ENCODE data around the gene LILRA5. TPM values are rescaled to one million over a fixed set of nuclear protein-coding genes. Genes with fewer than 3 reads are reported as not detected.

The LILRA5 gene
- not detected in 2 replicates for total RNA-seq

GRCh38 chr19:54312436-54313377 is at the start of gene LILRA5:
TSS of gene LILRA5 (minus strand) at chr19:54313166. CDS start at chr19:54313019, 147 bp downstream.

GRCh38 chr19:54281007-54281728 is 31.8 kb downstream of the LILRA5 start, which contains the start of gene LILRB2:
TSS of gene LILRB2 (minus strand) at chr19:54281110. CDS start at chr19:54280496, 614 bp downstream.

DNA sequence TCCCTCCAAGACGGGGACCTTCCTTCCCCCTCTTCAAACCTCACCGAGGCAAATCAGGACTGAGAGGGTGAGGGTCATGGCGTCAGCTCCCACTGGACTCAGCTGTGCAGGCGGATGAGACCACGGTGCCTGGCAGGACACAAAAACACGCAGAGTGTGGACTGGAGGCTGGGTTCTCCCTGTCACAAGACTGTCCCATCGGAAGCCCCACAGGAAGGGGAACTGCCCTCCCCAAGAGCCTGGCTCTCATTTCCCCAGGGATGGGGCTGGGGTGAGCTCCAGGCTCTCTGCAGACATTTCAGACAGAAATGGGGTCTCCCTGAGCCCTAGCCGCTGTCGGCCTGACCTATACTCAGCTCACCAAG is 55.9 kb downstream of the LILRA5 start, which contains the start of gene LILRB5:
TSS of gene LILRB5 (minus strand) at position 158 of the 365 bp plus-strand sequence. CDS start at position 78, 80 bp downstream.

Other genes starting within 250 kb of the LILRA5 start
- gene VSTM1, start 249.3 kb downstream of the LILRA5 start, total RNA-seq = not detected in 2 replicates
- gene TARM1, start 231.8 kb downstream of the LILRA5 start, total RNA-seq = not detected in 2 replicates
- 0.78 TPM in 1 of 2 replicates, not detected in the other for gene OSCAR, start 212.4 kb downstream of the LILRA5 start, total RNA-seq
- gene NDUFA3, start 210.3 kb downstream of the LILRA5 start, total RNA-seq = 8.8 and 9.5 TPM in 2 replicates
- 9.1 and 18.1 TPM in 2 replicates for gene TFPT, start 197.5 kb downstream of the LILRA5 start, total RNA-seq
- gene PRPF31, start 197.4 kb downstream of the LILRA5 start, total RNA-seq = 37.1 and 60.9 TPM in 2 replicates
- gene CNOT3, start 175.4 kb downstream of the LILRA5 start, total RNA-seq = 13.1 and 25.5 TPM in 2 replicates
- 4.6 and 5.3 TPM in 2 replicates for gene LENG1, start 153.4 kb downstream of the LILRA5 start, total RNA-seq
- gene TMC4, start 140.0 kb downstream of the LILRA5 start, total RNA-seq = under 0.01 and 0.60 TPM in 2 replicates
- 59.7 and 112 TPM in 2 replicates for gene MBOAT7, start 123.6 kb downstream of the LILRA5 start, total RNA-seq
- 65.0 and 78.9 TPM in 2 replicates for gene TSEN34, start 121.9 kb downstream of the LILRA5 start, total RNA-seq
- gene RPS9, start 112.3 kb downstream of the LILRA5 start, total RNA-seq = 753 and 1,564 TPM in 2 replicates
- gene LILRB3, start 90.2 kb downstream of the LILRA5 start, total RNA-seq = not detected in 2 replicates
- not detected in 2 replicates for gene LILRA6, start 70.4 kb downstream of the LILRA5 start, total RNA-seq
- gene LILRB5, start 55.9 kb downstream of the LILRA5 start, total RNA-seq = not detected in 2 replicates
- not detected in 2 replicates for gene LILRB2, start 32.1 kb downstream of the LILRA5 start, total RNA-seq
- not detected in 2 replicates for gene LILRA4, start 26.0 kb upstream of the LILRA5 start, total RNA-seq
- not detected in 2 replicates for gene LAIR1, start 51.8 kb upstream of the LILRA5 start, total RNA-seq
- not detected in 2 replicates for gene TTYH1, start 102.3 kb upstream of the LILRA5 start, total RNA-seq
- 42.2 and 107 TPM in 2 replicates for gene LENG8, start 136.0 kb upstream of the LILRA5 start, total RNA-seq
- gene LENG9, start 150.6 kb upstream of the LILRA5 start, total RNA-seq = 7.3 and 9.8 TPM in 2 replicates
- 7.8 and 11.3 TPM in 2 replicates for gene CDC42EP5, start 160.1 kb upstream of the LILRA5 start, total RNA-seq
- not detected in 2 replicates for gene LAIR2, start 189.7 kb upstream of the LILRA5 start, total RNA-seq